Right kidney (tissue), 1 donor: ENCODE measurements around the gene SRRM4.

Source experiments
- DNase-seq: peaks from one replicate; pipeline ENCODE4 v3.0.0-alpha.2; 2016

Gene SRRM4

DNA sequence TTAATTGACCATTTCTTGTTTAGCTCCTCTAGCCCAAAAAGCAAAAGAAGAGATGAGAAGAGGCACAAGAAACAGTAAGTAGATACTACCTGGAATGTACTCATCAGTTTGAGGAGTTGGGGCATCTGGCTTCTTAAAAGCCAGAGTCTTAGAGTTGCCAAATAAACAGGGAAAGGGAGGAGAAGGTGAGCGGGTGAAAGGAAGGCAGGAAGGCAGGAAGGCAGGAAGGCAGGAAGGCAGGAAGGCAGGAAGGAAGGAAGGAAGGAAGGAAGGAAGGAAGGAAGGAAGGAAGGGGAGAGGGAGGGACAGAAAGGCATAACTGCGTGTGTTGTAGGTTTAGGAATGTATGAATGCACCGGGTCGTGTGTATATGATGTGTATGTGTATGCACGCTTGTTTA lies 140.7 kb downstream of the SRRM4 start:
- DNase-seq, result no peak

DNA sequence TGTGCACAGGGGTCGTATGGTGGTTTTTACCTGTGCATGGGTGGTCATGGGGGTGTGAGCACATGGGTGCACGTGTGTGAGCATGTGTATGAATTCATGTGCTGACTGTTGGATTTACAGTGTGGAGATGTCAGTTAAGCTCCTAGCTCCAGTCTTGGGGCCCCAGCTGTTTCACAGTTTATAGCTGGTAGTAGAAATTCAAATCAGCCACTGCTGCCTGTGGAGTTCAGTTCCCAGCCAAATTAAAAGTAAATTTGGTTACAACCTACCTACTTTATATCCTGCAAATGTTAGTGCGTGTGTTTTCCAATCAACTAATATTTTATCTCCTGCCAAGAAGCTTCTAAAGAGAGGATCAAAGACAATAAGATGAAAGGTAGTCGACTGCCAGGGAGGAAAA lies 141.4 kb downstream of the SRRM4 start:
- no peak for DNase-seq

DNA sequence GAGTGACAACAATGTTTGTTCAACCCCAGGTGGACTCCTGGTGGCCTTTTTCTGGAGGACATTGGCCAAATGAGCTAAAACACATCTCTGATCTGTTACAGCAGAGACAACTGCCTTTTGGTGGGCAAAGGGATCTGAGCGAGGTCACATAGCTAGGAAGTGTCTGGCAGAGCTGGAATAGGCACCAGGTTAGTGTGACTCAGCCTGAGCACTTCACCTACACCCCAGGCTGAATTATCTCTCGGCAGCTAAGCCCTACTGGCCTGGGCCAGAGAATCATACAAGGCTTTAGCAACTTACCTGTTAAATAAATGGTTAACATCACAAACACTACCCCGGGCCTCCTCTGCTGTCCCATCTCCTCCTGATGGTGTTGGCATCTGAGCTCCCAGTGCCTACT lies 147.2 kb downstream of the SRRM4 start:
- DNase-seq, result no peak

DNA sequence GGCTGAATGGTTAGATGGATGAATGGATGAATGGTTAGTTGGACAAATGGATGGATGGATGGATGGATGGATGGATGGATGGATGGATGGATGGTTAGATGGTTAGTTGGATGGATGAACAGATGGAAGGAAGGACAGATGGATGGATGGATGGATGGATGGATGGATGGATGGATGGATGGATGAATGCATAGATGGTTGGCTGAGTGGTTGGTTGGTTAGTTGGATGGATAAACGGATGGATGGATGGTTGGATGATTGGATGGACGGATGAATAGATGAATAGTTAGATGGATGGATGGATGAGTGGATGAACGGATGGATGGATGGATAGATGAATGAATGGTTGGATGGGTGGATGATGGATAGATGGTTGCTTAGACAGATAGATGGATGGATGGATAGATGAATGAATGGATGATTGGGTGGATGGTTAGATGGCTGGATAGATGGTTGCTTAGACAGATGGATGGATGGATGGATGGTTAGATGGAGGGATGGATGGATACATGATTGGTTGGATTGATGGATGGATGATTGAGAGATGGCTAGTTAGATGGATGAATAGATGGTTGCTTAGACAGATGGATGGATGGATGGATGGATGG lies 148.6 kb downstream of the SRRM4 start:
- no peak for DNase-seq

DNA sequence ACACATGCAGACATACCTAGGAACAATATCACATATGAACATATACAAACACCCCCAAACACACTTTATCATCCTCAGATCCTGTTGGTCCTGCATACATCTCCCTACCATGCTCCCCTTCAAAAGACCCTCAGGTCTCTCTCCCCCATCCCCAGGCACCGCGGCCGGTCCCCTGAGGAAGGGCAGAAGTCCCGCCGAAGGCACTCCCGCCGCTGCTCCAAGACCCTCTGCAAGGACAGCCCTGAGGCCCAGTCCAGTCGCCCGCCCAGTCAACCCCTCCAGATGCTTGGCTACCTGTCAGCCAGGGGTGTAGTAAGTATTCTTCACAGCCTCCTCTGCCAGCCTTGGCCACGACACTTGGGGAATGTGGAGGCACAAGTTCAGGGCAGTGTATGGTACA lies 149.2 kb downstream of the SRRM4 start:
- DNase-seq, result no peak

DNA sequence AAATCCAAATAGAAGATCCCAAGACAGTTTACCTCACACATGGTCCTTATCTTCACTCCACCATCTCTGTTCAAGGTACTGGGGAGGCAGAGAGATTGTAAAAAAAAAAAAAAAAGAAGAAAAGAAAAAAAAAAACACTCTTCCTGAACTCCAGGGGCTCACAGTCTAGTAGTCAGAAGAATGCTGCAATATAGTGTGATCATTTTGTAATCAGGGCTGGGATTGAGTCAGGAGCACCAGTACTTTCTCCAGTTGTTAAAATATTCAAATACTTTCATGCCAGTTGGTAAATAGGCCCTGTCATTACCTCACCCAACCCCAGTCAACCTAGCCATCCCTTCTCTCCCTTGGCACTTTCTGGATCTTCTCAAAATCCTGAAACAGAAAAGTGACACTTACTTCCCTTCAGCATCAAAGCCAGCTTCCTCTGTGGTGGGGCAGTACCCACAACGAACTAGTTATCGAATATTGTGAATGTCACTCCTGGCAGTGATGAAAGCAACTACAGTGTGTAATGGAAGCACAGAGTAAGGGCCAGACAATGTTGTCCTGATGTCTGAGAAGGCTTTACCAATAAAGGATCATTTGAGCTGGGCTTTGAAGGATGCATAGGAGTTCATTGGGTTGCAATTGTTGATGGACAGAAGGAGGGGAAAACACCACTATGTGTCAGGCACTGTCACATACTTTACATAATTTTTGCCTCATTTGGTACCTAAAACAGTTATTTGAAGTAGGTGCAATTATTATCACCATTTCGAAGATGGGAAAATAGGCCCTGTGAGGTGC lies 153.1 kb downstream of the SRRM4 start:
- DNase-seq, result no peak

DNA sequence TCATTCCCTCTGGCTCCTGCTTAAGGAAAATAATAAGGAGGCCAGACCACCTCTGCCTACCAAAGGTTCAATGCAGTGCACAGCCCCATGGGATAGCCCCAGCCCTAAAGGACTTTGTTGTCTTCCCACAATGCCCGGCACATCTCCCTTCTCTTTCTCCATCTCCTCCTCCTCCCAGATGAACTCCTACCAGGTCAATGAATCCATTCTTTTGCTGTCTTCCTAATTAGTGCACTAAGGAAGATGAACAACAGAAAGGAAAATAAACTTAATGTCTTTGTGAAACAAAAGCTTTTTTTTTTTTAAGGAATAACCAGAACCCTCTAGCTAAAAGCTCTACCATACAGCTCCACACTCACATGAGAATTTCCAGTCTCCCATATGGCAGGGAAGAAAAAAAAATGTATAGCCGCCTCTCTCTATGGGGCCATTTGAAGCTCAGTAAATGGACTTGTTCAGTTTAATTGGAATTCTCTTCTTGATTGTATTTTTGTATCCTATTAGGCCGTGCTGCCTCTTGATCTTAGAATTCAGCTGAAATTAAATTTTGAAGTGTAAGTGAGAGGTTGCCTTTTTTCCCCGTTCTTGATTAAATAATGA lies 155.6 kb downstream of the SRRM4 start:
- no peak for DNase-seq

DNA sequence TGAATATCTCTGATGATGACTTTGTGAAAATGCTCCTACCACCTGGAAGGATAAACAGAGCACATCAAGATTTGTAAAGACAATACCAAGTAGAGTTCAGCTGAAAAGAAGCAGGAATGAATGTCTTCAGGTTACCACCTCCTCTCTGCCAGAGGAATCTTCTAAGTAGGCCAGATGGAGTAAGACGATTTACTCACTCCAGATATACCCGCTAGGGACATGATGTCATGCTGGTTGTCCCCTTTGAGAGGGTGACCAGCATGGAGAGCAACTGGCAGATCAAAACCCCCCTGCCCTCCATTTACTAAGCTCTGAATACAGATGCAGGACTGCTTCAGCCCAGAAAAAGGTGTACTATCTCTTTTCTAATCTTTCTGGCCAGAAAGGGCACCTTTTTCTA lies 158.1 kb downstream of the SRRM4 start:
- no peak for DNase-seq

DNA sequence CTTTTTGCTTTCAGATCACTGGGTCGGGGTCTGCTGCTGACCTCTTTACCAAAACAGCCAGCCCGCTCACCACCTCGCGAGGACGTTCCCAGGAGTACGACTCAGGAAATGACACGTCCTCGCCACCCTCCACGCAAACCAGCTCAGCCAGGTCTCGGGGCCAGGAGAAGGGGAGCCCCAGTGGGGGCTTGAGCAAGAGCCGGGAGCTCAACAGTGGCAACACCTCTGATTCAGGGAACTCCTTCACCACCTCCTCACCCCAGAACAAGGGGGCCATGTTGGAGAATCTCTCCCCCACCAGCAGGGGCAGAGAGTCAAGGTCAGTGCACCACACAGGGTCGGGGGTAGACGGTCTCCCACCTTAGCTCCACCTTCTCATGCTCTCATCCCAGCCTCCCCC lies 164.0 kb downstream of the SRRM4 start:
- no peak for DNase-seq

DNA sequence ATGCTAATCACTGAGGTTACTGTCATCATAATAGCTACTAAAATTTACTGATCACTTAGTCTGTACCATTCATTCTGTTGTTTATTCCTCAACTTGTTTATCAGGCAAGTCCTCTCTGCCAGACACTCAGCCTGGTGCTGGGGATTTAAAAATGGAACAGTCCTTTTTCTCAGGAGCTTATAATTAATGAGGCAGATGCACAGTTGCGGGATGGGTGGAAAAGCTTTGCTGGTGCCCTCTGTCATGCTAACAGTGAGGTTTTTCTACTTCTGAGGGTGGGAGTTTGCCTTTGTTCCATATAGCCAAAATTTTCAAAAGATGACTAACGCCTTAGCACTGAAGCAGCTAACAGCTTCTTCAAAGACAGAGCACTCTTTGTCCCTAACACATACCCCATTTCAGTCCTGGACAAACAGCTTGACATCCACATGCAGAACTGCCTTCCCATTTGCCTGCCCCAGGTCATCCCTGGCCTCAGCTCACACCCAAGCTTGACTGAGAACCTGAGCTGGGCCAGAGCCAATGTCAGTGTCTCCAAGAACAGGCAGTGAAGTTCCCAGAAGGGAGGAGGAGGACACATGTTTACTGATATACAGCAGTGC lies 166.6 kb downstream of the SRRM4 start:
- DNase-seq, result no peak

DNA sequence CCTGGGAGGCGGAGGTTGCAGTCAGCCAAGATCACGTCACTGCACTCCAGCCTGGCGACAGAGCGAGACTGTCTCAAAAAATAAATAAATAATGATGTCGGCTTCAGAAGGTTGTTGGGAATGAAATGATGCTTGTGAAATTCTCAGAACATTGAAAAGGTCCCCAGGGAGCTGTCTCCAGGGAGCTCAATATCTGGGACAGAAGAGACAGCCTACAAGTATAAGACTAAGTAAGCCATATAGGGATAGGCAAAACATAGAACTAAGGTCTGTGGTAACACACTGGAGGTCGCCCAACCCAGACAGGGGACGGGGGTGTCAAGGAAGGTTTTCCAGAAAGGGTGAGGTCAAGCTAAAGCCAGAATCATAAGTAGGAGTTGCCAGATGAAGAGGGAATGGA lies 167.9 kb downstream of the SRRM4 start:
- DNase-seq, result no peak

DNA sequence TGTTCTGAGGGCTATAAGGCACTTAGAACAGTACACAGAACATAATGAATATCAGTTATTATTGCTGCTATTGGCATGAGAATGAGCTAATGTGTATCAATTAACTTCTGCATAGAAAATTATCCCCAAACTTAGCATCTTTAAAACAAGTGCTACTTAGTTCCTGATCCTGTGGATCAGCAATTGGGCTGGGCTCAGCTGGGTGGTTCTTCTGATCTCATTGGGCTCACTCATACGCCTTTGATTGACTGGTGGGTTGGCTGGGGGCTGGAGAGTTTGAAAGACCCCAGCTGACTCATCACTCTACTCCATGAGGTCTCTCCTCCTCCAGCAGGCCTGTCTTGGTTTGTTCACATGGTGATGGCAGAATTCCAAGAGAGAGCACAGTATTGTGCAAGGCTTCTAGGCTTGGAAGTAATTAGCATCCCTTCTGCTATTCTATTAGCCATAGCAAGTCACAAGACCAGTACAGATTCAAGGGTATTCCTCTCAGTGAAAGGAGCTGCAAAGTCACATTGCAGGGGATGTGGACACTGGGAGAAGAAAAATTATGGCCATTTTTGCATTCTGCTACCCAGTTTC lies 170.2 kb downstream of the SRRM4 start:
- no peak for DNase-seq

DNA sequence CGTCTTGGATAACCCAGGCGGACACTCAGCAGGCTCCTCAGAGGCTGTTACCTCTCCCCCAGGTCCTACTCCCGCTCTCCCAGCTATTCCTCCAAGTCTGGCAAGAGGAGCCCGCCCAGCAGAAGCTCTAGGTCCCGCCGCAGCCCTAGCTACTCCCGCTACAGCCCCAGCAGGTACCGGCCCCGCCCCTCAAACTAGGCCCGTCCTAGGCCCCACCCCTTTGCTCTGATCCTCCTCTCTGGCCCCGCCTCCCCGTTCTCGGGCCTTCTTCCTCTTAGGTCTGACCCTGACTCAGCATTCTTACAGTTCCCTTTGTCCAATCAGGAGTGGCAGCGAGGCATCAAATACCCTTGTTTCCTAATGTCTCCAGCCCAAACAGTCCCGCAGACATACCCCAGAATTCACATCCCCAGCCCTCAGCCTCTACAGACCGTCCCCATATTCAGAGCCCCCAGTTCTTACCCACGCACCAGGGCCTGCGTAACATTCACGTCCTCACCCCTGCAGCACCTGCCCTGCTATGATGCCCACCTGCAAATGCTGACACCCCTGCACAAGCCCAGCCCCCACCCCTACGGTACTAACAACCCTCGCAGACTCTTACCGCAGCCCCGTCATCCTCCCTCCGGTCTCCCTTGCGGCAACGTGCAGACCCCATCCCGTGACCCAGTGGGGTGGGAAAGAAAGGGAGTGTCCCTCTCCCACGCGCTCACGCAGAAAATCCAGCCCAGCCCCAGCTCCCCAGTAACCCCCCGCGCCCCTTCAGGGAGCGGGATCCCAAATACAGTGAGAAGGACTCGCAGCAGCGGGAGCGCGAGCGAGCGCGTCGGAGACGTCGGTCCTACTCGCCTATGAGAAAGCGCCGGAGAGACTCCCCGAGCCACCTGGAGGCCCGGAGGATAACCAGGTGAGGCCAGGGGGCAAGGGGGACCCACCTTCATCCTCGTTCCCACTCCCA lies 172.4 kb downstream of the SRRM4 start:
- no peak for DNase-seq

DNA sequence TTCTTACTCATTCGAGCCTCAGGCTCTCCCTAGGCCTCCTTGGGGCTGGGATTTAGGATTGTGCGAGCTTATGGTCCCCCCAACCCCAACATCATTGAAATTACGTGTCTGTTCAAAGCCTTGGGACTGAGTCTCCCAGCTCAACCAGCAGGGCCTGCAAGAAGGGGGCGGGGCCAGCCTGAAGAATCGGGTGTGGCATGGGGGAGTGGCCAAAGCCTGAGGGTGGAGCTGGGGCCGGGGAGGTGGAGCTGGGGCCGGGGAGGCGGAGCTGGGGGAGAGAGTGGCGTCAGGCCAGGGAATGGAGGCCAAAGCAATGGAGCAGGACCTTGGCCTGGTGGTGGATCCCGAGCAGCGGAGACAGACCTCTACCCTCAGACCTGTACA lies 173.1 kb downstream of the SRRM4 start:
- DNase-seq, result no peak

DNA sequence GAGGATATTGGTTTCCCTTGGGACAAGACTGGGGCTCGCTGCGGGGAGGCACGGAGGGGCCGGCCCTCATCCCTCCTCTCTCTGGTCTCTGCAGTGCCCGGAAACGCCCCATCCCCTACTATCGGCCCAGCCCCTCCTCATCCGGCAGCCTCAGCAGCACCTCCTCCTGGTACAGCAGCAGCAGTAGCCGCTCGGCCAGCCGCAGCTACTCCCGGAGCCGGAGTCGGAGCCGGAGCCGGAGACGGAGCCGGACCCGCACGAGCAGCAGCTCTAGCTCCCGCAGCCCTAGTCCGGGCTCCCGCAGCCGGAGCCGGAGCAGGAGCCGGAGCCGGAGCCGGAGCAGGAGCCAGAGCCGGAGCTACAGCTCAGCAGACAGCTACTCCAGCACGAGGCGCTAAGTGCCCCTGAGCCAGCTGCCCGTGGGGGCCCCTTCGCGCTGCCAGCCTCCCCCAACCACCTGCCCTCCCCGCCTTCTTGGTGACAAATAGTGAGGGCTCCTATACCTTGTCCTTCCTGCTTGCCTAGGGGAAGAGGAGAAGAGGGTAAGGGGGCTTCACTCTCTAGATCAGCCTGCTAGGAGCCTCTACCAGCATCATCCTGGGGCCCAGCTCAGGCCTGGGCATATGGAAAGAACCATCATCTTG lies 175.2 kb downstream of the SRRM4 start:
- no peak for DNase-seq

DNA sequence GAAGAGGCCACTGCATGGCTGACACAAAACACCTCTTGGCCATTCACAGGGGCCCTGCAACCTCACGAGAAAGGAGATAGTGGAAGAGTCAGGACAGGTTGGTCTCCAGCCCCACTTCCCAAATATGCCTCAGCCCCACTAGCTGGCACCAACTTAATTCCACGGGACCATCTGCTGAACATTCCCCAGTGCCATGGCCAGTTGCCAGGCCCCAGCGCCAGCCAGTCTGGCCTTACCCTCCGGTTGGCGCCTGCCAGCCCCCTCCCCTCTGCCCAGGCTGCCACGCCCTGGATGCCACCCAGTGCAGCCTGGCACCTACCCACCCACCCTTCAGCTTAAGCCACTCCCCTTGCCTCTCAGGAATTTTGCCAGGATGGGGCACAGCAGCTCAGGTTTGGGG lies 176.2 kb downstream of the SRRM4 start:
- no peak for DNase-seq

DNA sequence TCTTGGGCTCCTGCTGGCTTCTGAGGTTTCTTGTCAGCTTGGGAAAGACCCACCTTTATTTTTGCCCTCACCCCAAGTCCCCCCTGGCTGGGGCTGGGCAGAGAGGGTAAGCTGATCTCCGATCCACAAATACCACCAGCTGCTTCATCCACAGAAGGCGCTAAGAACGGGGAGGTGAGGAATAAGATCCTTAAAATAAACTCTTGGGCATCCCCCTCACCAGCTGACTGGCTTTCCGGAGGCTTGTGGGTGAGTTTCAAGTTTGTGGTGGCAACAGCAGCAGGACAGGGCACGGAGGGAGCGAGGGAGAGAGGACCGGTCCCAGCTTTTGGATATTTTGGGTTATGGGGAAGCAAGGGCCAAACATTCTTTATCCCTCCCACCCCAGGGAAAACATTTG lies 176.6 kb downstream of the SRRM4 start:
- no peak for DNase-seq

DNA sequence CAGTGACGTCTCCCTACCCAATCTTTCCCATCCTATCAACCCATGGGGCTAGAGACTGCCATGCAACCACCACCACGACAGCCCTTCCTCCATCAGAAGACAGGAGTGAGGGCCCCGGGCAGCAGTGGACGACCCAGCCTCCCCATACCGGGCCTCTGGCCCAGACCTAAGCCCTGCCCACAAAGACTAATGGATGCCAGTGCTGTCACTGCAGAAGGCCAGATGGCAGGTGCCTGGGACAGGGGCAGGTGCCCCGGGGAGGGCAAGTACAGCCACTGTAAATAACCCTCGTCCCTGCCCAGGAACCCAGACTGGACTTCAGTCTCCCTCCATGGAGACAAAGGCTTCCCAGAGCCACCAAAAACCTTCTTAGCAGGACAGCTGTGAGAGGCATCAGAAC lies 177.1 kb downstream of the SRRM4 start:
- no peak for DNase-seq

DNA sequence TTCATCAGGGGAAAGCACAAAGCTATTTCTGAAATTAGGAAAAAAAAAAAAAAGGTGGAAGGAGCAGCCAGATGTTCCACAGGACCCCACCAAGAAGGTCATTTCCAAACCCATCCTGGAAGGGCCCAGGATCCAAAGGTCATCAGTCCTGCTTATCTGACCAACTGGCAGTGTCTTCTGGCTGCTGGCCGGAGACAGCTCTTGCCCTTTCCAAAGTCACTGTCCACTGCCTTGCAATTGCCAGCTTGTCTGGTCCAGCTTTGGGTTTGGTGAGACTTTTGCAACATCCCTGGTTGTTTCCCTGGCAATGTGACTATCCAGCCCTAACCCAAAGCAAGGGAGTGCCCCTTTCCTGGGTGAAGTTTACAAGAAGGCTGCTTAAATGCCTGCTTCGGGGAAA lies 178.5 kb downstream of the SRRM4 start:
- no peak for DNase-seq

DNA sequence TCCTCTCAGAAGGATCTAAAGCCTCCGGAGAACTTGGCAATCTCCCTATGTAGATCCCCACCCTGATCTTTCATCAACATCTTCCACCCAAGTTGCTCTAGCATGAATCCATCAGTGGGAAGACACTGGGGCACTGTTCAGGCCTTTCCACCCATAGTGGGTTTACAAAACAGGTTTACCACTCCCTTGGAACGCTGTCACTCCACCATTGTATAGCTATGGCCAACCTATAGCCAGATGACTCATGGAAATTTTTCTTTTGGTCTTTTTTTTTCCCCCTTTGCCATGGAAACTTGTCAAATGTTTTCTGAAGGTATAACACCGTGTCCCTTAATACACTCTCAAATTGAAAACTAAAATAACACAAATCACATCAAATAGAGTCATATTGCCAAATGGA lies 186.6 kb downstream of the SRRM4 start:
- no peak for DNase-seq

DNA sequence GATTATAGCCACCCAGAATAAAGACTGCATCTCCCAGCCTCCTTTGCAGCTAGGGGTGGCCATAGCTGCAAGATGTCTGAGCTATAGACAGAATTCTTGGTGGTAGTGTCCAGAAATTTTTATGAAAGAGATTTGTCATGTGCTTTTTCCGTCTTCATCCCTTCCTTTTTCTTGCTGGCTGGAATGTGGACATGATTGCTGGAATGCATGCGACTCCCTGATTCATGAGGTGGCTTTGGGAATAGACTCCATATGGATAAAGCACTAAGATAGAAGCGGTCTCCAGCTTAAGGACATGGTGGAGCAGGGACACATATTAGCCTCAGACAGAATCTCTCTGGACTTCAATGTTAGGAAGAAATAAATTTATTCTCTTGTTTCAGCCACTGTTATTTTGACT lies 187.4 kb downstream of the SRRM4 start:
- DNase-seq, result no peak

DNA sequence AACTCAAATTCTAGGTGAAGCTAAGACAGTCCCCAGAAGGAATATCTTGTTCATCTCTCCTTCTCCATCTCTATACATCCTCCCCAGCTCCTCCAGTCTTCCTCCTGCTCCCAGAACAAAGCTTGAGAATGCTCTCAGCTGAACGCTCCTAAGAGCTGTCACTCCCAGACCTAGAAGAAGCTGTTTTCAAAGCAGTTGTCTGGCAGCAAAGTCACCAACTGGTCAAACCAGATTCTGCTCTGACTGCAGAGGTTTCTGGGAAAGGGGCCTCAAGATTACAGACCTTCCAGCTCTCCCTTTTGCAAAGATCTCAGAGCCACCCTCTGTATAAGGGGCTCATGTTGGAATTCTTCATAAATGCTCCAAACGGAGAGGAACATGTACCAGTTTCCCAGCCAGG lies 187.8 kb downstream of the SRRM4 start:
- no peak for DNase-seq
